ENCODE results near the gene TCEA3. TPM values are rescaled to one million over a fixed set of nuclear protein-coding genes. Genes with fewer than 3 reads are reported as not detected.

Gene TCEA3
- total RNA-seq, 1 donor from 2014 or later: 8.8 TPM

DNA sequence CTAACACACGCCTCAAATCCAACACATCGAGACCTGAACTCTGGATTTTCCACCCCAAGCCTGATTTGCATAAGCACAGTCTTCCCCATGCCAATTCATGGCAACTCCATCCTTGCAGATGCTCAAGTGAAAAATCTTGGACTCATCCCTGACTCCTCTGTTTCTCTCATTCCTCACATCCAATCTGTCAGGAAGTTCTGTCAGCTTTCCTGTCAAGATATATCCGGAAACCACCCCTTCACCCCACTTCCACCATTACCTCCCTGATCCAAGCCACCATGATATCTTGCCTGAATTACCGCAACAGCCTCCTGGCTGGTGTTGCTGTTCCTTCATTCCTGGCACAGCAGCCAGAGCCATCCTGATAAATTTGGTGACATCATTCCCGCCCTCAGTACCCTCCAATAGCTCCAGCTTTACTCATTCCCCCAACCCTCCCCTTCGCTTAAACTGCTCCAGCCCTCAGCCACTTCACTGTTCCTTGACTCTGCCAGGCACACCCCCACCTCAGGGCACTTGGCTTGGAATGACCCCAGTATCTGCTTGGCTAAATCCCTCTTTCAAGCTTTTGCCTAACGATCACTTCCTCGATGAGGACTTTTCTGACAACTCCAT is 17.4 kb downstream of the TCEA3 start:
- H3K9me3 Mint-ChIP-seq: no peaks in the 10 kb centered on the region
- DNase-seq (ENCODE audit: extremely low spot score, unreplicated experiment): no peak
- TF ChIP-seq, protein P1, sequence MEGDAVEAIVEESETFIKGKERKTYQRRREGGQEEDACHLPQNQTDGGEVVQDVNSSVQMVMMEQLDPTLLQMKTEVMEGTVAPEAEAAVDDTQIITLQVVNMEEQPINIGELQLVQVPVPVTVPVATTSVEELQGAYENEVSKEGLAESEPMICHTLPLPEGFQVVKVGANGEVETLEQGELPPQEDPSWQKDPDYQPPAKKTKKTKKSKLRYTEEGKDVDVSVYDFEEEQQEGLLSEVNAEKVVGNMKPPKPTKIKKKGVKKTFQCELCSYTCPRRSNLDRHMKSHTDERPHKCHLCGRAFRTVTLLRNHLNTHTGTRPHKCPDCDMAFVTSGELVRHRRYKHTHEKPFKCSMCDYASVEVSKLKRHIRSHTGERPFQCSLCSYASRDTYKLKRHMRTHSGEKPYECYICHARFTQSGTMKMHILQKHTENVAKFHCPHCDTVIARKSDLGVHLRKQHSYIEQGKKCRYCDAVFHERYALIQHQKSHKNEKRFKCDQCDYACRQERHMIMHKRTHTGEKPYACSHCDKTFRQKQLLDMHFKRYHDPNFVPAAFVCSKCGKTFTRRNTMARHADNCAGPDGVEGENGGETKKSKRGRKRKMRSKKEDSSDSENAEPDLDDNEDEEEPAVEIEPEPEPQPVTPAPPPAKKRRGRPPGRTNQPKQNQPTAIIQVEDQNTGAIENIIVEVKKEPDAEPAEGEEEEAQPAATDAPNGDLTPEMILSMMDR (conservative IDR thresholded peaks at IDR 0.05): no peak
- H3K27ac Mint-ChIP-seq: no peak overlapping the region
- peaks cover 3% of the 10 kb centered on the region for H3K36me3 Mint-ChIP-seq
- no peaks in the 10 kb centered on the region for H3K27me3 Mint-ChIP-seq
- H3K4me3 Mint-ChIP-seq: no peak overlapping the region
- peaks cover 33% of the 10 kb centered on the region for H3K4me1 Mint-ChIP-seq (ENCODE audit: unreplicated experiment)

DNA sequence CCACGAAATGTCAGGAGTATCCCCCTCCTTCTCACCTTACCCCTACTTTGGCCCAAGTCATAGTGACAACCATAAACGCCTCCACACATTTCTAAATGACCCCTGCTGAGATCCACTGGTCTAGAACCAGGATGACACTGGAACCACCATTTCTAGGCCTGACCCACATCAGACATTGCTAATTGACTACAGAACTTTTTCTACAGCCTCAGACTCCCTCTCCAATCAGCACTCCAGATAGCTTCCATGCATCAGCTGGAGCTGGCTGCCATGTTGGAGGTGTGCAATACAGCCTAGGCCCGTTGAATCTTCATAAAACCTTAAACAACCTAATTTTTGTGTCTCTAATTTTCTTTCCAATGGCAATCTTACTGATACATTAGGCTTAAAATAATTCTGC is 18.6 kb downstream of the TCEA3 start:
- no peak for DNase-seq (ENCODE audit: extremely low spot score, unreplicated experiment)
- Mint-ChIP-seq H3K4me1 (ENCODE audit: unreplicated experiment) (peaks cover 24% of the 10 kb centered on the region), H3K27me3 (no peaks in the 10 kb centered on the region), H3K27ac (no peak overlapping the region), H3K4me3 (no peak overlapping the region), H3K36me3 (peaks cover 3% of the 10 kb centered on the region), H3K9me3 (no peaks in the 10 kb centered on the region)
- TF ChIP-seq, protein P1 (conservative IDR thresholded peaks at IDR 0.05): no peak

DNA sequence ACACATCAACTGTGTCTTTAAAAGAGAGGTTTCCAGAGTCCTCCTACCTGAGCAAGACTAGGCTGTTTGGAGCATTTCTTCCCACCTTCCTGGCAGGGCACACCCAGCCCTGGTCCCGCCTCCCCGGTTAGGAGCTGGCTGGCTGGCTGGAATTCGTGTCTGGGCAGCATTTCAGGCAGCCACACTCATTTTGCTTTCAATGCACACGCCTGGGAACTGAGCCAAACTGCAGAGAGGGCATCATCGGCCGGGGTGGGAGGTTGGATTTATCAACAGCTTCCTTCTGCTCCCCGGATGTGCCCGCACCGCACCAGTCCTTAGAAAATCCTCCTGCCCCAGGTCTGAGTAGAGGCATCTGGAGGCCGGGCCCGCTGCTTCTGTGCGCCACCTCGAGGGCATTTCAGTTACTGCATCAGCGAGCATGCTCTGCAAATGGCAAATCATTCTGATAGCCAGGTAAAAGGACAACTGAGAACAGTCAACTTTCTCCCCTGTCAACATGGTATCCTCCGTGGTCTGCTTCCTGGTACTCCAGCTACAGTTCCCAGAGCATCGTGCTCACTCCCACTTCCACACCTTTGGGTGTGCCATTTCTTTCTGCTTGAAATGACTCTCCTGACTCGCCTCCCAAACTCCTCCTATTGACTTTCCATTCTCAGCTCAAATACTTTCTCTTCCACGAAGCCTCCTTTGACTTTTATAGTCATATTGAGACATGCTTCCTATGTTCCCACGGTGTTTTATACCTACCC is 20.6 kb downstream of the TCEA3 start:
- peak; percentile 89 for DNase-seq (ENCODE audit: extremely low spot score, unreplicated experiment)
- peaks cover 20% of the 10 kb centered on the region for H3K4me1 Mint-ChIP-seq (ENCODE audit: unreplicated experiment)
- H3K9me3 Mint-ChIP-seq: no peaks in the 10 kb centered on the region
- peaks cover 3% of the 10 kb centered on the region for H3K36me3 Mint-ChIP-seq
- TF ChIP-seq, protein P1 (conservative IDR thresholded peaks at IDR 0.05): peak; percentile 97
- H3K4me3 Mint-ChIP-seq: peak overlapping the region; percentile 48
- H3K27ac Mint-ChIP-seq: peak overlapping the region; percentile 70
- no peaks in the 10 kb centered on the region for H3K27me3 Mint-ChIP-seq

DNA sequence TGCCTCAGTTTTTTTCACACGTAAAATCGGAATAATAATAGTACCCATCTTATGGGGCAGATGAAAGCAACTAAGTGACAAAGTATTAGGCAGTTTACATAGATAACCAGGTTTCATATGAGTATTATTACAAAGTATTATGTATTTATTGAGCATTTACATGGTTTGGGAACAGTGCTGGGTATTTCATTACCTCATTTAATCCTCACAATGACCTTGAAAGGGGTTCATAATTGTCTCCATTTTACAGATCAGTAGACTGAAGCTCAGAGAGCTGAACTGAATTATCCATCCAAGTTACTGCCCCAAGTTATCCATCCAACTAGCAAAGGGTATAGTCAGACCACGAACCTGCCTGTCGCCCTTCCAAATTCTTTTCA is 21.2 kb downstream of the TCEA3 start:
- H3K4me1 Mint-ChIP-seq (ENCODE audit: unreplicated experiment): peaks cover 20% of the 10 kb centered on the region
- H3K9me3 Mint-ChIP-seq: no peaks in the 10 kb centered on the region
- peaks cover 3% of the 10 kb centered on the region for H3K36me3 Mint-ChIP-seq
- peak overlapping the region; percentile 48 for H3K4me3 Mint-ChIP-seq
- TF ChIP-seq, protein P1 (conservative IDR thresholded peaks at IDR 0.05): no peak
- no peaks in the 10 kb centered on the region for H3K27me3 Mint-ChIP-seq
- peak overlapping the region; percentile 70 for H3K27ac Mint-ChIP-seq
- DNase-seq (ENCODE audit: extremely low spot score, unreplicated experiment): no peak

DNA sequence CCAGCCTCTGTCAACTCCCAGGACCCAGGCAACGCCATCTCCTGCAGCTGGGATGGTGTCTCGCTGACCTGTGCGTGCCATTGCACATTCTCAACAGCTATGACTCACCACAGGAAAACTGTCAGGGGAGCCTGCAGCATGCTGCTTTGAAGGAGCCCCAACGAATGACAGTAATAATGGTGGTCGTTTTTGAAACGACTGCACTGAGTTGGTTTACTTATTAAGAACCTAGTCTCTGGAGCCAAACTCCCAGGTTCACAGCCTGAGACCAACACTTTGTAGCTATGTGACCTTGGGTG is 21.6 kb downstream of the TCEA3 start:
- peak overlapping the region; percentile 70 for H3K27ac Mint-ChIP-seq
- TF ChIP-seq, protein P1 (conservative IDR thresholded peaks at IDR 0.05): no peak
- H3K36me3 Mint-ChIP-seq: peaks cover 3% of the 10 kb centered on the region
- DNase-seq (ENCODE audit: extremely low spot score, unreplicated experiment): no peak
- peaks cover 20% of the 10 kb centered on the region for H3K4me1 Mint-ChIP-seq (ENCODE audit: unreplicated experiment)
- H3K27me3 Mint-ChIP-seq: no peaks in the 10 kb centered on the region
- no peak overlapping the region for H3K4me3 Mint-ChIP-seq
- no peaks in the 10 kb centered on the region for H3K9me3 Mint-ChIP-seq
